HG03196 (cell line): ENCODE data around the gene LIMS2.

Experiments
- ATAC-seq: cut with Tn5 transposase; IDR thresholded peaks from one replicate; pipeline ENCODE4 v1.9.1; 2021; ENCODE audit not compliant: unreplicated experiment

The LIMS2 gene

GRCh38 chr2:127675331-127676261 lies at the start of gene LIMS2:
Gene LIMS2, minus strand, starts transcription at chr2:127675530. Its CDS starts 506 bp downstream, at chr2:127675024.
- ATAC-seq = no peak

- no peak for ATAC-seq
Measured at GRCh38 chr2:127722807-127723206, 47.5 kb upstream of the LIMS2 start.

- ATAC-seq = no peak
Measured at GRCh38 chr2:127721978-127722355, 46.6 kb upstream of the LIMS2 start.

- no peak for ATAC-seq
Measured at GRCh38 chr2:127721311-127721977, 46.1 kb upstream of the LIMS2 start.

- no peak for ATAC-seq
Measured at GRCh38 chr2:127719301-127720218, 44.2 kb upstream of the LIMS2 start.

GRCh38 chr2:127718271-127718670 lies 42.9 kb upstream of the LIMS2 start:
- no peak for ATAC-seq

- ATAC-seq = no peak
Measured at GRCh38 chr2:127715778-127716449, 40.6 kb upstream of the LIMS2 start.

- no peak for ATAC-seq
Measured at GRCh38 chr2:127713562-127713961, 38.2 kb upstream of the LIMS2 start.

- ATAC-seq = no peak
Measured at GRCh38 chr2:127712999-127713398, 37.7 kb upstream of the LIMS2 start.

GRCh38 chr2:127709336-127709735 lies 34.0 kb upstream of the LIMS2 start:
- no peak for ATAC-seq

GRCh38 chr2:127707890-127708648 lies 32.7 kb upstream of the LIMS2 start:
- ATAC-seq = no peak

GRCh38 chr2:127706215-127706990 lies 31.1 kb upstream of the LIMS2 start:
- no peak for ATAC-seq

GRCh38 chr2:127705391-127706065 lies 30.2 kb upstream of the LIMS2 start:
- ATAC-seq = no peak

- no peak for ATAC-seq
Measured at GRCh38 chr2:127704641-127705390, 29.5 kb upstream of the LIMS2 start.

GRCh38 chr2:127703282-127703681 lies 28.0 kb upstream of the LIMS2 start:
- no peak for ATAC-seq

- ATAC-seq = no peak
Measured at GRCh38 chr2:127702395-127703009, 27.2 kb upstream of the LIMS2 start.

- peak; percentile 54 for ATAC-seq
Measured at GRCh38 chr2:127701651-127702394, 26.5 kb upstream of the LIMS2 start.
